NCI-H187 treated with DMSO at 0.1 percent for 48 hours (cell line): Measurements from ENCODE around the gene MKLN1.
"Not testable (repeated sequence)": the region's sequence is repeated elsewhere in the genome, so short reads cannot be mapped to it uniquely, and the experiment has no call there.

Source experiments
- DNase-seq: peaks from one replicate; lab custom pipeline; 2025; lab: John Stamatoyannopoulos, UW

Gene MKLN1

GRCh38 chr7:131400681-131401176 lies 73.1 kb downstream of the MKLN1 start:
- no peak for DNase-seq

- DNase-seq = no peak
Measured at GRCh38 chr7:131401194-131401593, 73.5 kb downstream of the MKLN1 start.

- no peak for DNase-seq
Measured at GRCh38 chr7:131403322-131403721, 75.6 kb downstream of the MKLN1 start.

- DNase-seq = no peak
Measured at GRCh38 chr7:131404226-131404911, 76.7 kb downstream of the MKLN1 start.

GRCh38 chr7:131409129-131409766 lies 81.6 kb downstream of the MKLN1 start:
- DNase-seq = no peak

GRCh38 chr7:131412031-131412430 lies 84.4 kb downstream of the MKLN1 start:
- DNase-seq = no peak

- DNase-seq = no peak
Measured at GRCh38 chr7:131413711-131414110, 86.0 kb downstream of the MKLN1 start.

DNA sequence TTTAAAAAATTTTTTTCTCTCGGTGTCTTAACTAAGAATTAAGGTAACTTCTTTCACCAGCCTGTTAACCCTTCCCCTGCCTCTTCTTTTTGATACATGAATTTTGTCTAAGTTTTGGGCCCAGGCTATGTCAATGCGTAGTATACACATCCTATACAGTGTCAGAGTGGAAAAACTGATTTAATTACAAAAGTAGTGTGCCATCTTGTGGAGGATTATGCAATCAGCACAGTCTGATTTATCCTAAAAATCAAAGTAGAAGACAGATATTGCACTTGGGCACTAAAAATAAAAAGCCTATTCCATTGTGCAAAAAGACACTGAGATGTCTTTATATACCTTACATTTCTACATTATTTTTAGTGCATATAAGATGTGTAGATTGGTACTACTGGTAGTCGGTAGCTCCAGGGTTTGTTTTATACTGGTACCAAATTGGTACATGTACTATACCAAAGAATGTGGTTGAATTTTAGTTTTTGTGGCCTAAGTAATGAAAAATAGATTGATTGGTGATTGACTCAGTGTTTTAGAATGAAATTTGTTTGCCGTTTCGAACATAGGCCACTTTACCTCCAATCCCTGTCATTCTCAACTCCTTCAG lies 96.6 kb downstream of the MKLN1 start:
- DNase-seq = no peak

GRCh38 chr7:131425992-131426391 lies 98.3 kb downstream of the MKLN1 start:
- DNase-seq = no peak

DNA sequence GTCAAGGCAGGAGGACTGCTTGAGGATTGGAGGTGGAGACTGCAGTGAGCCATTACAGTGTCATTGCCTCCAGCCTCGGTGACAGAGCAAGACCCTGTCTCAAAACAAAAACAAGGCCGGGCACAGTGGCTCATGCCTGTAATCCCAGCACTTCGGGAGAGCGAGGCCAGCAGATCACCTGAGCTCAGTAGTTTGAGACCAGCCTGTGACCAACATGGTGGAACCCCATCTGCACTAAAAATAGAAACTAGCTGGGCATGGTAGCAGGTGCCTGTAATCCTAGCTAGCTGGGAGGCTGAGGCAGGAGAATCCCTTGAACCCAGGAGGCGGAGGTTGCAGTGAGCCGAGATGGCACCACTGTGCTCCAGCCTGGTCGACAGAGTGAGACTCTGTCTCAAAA lies 103.2 kb downstream of the MKLN1 start:
- not testable (repeated sequence) for DNase-seq

- peak; percentile 26 for DNase-seq
Measured at GRCh38 chr7:131431289-131431688, 103.6 kb downstream of the MKLN1 start.

DNA sequence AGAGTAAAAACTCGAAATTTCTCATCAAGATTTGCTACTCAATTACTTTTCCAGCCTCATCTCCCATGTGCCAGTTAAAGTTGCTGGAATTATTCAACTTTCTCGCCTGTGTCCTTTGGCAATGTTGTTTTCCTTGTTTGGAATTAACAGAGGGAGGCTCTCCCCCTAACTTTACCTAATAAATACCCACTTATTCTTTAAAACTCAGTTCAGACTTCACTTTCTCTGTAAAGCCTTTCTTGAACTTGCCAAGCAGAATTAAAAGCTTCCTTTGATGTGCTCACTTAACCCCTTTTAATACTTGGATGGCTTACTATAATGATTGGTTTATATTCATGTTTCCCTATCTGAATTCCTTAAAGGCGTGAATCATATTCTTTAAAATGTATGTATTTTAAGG lies 104.1 kb downstream of the MKLN1 start:
- no peak for DNase-seq

DNA sequence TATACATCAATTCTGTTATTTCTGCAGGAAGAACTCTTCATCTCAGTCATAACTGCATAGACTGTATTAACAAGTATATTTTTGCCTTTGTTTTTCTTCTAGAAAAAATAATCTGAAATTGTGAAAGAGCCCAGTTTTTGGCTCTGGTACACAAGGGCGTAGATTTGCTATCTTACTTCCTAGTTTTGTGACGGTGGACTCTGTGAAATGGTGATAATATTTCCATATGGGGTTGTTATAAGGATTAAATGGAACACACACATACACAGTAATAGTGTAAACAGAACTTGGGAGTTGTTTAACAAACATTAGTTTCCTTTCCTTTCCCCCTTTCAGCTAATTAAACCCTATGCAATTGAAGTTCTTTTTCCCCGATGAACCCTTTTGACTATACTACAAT lies 108.7 kb downstream of the MKLN1 start:
- no peak for DNase-seq

DNA sequence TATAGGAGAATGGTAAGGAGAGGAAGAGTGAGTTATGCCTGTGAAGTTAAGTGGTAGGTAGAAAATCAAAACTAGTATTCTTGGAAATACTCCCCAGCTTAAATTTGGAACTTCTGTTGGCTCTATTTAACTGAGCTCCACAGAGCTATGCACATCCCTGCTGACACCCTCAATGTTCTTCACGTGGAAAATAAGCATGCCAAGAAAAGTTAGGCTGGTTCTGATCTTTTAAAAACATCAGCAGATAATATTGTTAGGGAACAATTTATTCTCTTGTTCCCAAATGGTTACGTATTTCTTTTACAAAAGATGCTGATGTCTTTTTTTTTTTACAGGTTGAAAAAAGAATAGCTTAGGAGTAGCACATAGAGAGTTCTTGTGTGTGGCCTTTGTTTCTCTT lies 111.3 kb downstream of the MKLN1 start:
- DNase-seq = no peak

DNA sequence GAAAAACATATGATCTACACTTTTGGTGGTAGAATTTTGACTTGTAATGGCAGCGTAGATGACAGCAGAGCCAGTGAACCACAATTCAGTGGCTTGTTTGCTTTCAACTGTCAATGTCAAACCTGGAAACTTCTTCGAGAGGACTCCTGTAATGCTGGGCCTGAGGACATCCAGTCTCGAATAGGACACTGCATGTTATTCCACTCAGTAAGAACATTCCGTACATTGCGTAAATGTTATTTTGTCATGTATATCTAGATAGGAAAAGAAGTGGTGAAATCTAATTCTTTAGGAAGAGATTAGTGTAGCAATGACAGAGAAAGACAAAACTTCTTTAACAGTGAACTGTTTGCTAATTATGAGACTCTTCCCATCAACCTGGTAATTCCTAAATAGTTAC lies 115.8 kb downstream of the MKLN1 start:
- no peak for DNase-seq

DNA sequence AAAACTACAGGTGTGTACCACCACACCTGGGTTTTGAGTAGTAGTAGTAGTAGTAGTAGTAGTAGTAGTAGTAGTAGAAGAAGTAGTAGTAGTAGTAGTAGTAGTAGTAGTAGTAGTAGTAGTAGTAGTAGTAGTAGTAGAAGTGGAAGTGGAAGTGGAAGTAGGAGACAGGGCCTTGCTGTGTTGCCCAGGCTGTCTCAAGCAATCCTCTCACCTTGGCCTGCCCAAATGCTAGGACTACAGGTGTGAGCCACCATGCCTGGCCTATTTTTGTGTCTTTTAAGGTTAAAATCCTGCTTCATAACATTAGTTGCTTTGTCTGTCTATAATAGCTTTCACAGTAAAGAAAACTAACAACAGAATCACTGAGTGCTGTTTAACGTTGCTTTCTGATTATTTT lies 117.0 kb downstream of the MKLN1 start:
- DNase-seq = no peak

- no peak for DNase-seq
Measured at GRCh38 chr7:131449373-131449902, 121.8 kb downstream of the MKLN1 start.

DNA sequence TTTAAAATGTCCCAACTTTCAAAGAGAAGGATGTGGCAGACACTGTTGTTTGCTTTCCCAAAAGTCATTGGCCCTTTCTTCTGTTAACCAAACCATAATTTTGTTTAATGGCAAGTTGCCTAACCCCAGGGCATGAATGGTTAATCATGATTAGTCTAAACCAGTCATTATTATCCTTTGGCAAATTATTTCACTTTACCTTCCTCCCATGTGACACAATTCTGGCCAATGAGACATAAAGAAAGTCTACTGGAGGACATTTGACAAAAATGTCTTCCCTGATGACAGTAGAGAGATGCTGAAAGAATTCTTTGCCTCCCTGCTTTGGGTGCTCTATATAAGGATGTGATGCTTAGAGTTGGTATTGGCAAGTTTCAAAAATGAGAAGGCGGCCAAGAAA lies 126.8 kb downstream of the MKLN1 start:
- no peak for DNase-seq

GRCh38 chr7:131455001-131455400 lies 127.3 kb downstream of the MKLN1 start:
- no peak for DNase-seq

- no peak for DNase-seq
Measured at GRCh38 chr7:131455546-131455945, 127.9 kb downstream of the MKLN1 start.

GRCh38 chr7:131456338-131456737 lies 128.7 kb downstream of the MKLN1 start:
- no peak for DNase-seq

GRCh38 chr7:131459256-131459655 lies 131.6 kb downstream of the MKLN1 start:
- DNase-seq = no peak

- no peak for DNase-seq
Measured at GRCh38 chr7:131462059-131462458, 134.4 kb downstream of the MKLN1 start.
